MCF 10A (cell line): ENCODE measurements around the gene EXTL1. TPM values are rescaled to one million over a fixed set of nuclear protein-coding genes. Genes with fewer than 3 reads are reported as not detected.

Source experiments
- BruUV-seq: library from RNA; stranded (reverse); fragments of 400-500 nt; replicated peaks from 2 replicates; lab custom pipeline; 2021; lab: Mats Ljungman, UMichigan
- CTCF ChIA-PET: fragments of 300-600 bp; sonication (Branson Sonifier 250); formaldehyde crosslinking; extraction: SDS; loops from one replicate; lab custom pipeline; 2021; ENCODE audit warnings: antibody characterized with exemption, inconsistent platforms; lab: Yijun Ruan, JAX
- POLR2A ChIA-PET: fragments of 300-600, 350-650 bp; sonication (Branson Sonifier 250); formaldehyde crosslinking; extraction: SDS; loops from one replicate; lab custom pipeline; 2020; ENCODE audit warnings: antibody characterized with exemption, inconsistent platforms; lab: Yijun Ruan, JAX
- DNase-seq: peaks from one replicate; pipeline ENCODE4 v3.0.0-alpha.2; 2018; ENCODE audit not compliant: unreplicated experiment
- H3K27ac Mint-ChIP-seq: one replicate; pipeline ENCODE4 v1.8.0; 2022; ENCODE audit warnings: mild to moderate bottlenecking, low read depth, mixed read lengths; ENCODE audit not compliant: unreplicated experiment
- H3K27me3 Mint-ChIP-seq: one replicate; pipeline ENCODE4 v1.8.0; 2022; ENCODE audit warnings: mixed read lengths; ENCODE audit not compliant: insufficient read depth, unreplicated experiment
- H3K36me3 Mint-ChIP-seq: one replicate; pipeline ENCODE4 v1.8.0; 2022; ENCODE audit warnings: mild to moderate bottlenecking, moderate library complexity, mixed read lengths; ENCODE audit not compliant: insufficient read depth, unreplicated experiment
- H3K4me1 Mint-ChIP-seq: one replicate; pipeline ENCODE4 v1.8.0; 2022; ENCODE audit warnings: mixed read lengths; ENCODE audit not compliant: insufficient read depth, unreplicated experiment
- H3K4me3 Mint-ChIP-seq: one replicate; pipeline ENCODE4 v1.8.0; 2022; ENCODE audit warnings: mild to moderate bottlenecking, moderate library complexity, mixed read lengths; ENCODE audit not compliant: unreplicated experiment
- H3K9me3 Mint-ChIP-seq: one replicate; pipeline ENCODE4 v1.8.0; 2022; ENCODE audit warnings: mixed read lengths; ENCODE audit not compliant: unreplicated experiment
- CTCF ChIP-seq: fragments of 200-600 bp; IDR thresholded peaks from one replicate; pipeline ENCODE4 v1.8.0; 2022; ENCODE audit warnings: antibody characterized with exemption, mild to moderate bottlenecking; ENCODE audit not compliant: unreplicated experiment
- intact Hi-C: fragments of 100-400 bp; cut with micrococcal nuclease; formaldehyde crosslinking; loops from 2 replicates; pipeline ENCODE4 v1.14.1; 2022
- total RNA-seq: library from RNA; stranded (reverse); gene quantifications from 2 replicates; pipeline ENCODE4 v1.2.3, GENCODE V29; 2022

EXTL1 gene
- total RNA-seq, 1 experiment from 2014 or later = not detected

DNA sequence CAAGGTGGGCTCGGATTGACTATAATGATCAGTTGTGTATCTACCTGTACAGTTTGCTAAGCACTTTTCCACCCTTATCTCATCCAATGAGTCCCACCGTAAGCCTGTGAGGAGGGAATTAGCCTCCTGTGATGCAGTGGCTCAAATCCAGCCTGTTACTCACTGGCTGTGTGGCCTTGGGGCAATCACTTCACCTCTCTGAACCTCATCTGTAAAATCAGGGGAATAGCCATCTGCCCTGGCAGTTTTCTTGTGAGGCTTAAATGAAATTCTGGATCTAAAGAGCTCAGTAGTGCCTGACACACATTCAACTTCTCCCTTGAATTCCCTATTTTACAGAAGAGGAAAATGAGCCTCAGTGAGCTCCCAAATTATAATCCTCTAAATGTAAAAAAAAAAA is 7.4 kb upstream of the EXTL1 start:
- Mint-ChIP-seq H3K4me3 (no peak overlapping the region), H3K36me3 (no peaks in the 10 kb centered on the region), H3K27me3 (no peaks in the 10 kb centered on the region), H3K4me1 (no peaks in the 10 kb centered on the region), H3K9me3 (no peaks in the 10 kb centered on the region), H3K27ac (no peak overlapping the region)
- POLR2A ChIA-PET = interaction anchor here (0.6 kb wide), 1 partner anchor 22 kb away, joined by 3 read pairs; no protein-coding TSS in a partner anchor
- no TSS peak for BruUV-seq
- no peak for TF ChIP-seq CTCF
- intact Hi-C loops = no loop called here
- CTCF ChIA-PET = interaction anchor here (0.6 to 1.0 kb wide), 3 partner anchors 9 to 118 kb away, joined by 3 to 4 read pairs (median 3); no protein-coding TSS in a partner anchor
- DNase-seq = no peak

- ChIA-PET POLR2A (no interaction called here), CTCF (interaction anchor here (0.6 kb wide), 1 partner anchor 474 kb away, joined by 5 read pairs; no protein-coding TSS in a partner anchor)
- no peak for TF ChIP-seq CTCF
- no peaks in the 10 kb centered on the region for H3K4me1 Mint-ChIP-seq
- H3K9me3 Mint-ChIP-seq = no peaks in the 10 kb centered on the region
- intact Hi-C loops = no loop called here
- DNase-seq = peak; percentile 82
- H3K36me3 Mint-ChIP-seq = no peaks in the 10 kb centered on the region
- BruUV-seq = no TSS peak
- H3K27ac Mint-ChIP-seq = no peak overlapping the region
- H3K4me3 Mint-ChIP-seq = no peak overlapping the region
- no peaks in the 10 kb centered on the region for H3K27me3 Mint-ChIP-seq
Measured at GRCh38 chr1:26015358-26015757, 6.2 kb upstream of the EXTL1 start.

DNA sequence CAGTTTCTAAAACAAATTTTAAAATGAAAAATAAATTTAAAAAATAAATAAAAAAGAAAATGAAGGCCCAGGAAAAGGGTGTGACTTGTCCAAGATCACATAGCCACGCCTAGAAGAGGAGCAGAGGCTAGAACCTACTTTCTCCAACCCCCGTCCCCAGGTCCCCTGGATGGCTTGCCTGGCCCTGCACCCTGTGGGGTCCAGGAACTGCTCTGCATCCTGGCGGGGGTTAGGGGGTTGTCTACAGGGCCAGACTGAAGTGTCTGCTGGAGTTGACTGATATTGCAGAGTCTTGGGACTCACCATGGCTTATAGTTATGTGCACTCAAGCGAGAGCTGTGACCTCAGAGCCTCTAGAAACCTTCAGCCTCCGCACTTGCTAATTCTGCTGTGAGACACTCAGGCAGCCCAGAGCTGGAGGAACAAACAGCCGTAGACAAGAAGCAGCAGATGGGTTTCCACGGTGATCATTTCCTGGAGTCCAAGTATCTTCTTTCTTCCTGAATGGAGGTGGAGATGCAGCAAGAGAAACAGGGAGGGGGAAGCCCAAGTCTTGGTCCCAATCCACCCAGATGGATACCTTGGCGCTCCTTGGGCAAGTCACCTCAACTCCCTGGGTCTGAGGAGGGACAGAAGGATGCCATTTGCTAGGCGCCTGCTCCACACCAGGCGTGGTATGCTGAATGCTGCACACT is 5.2 kb upstream of the EXTL1 start:
- BruUV-seq = no TSS peak
- no peak for DNase-seq
- no peaks in the 10 kb centered on the region for H3K36me3 Mint-ChIP-seq
- H3K27me3 Mint-ChIP-seq = no peaks in the 10 kb centered on the region
- H3K9me3 Mint-ChIP-seq = no peaks in the 10 kb centered on the region
- POLR2A ChIA-PET = no interaction called here
- intact Hi-C loops = no loop called here
- CTCF ChIA-PET = interaction anchor here (0.7 kb wide), 1 partner anchor 66 kb away, joined by 3 read pairs; no protein-coding TSS in a partner anchor
- TF ChIP-seq CTCF = no peak
- H3K4me3 Mint-ChIP-seq = no peak overlapping the region
- H3K27ac Mint-ChIP-seq = no peak overlapping the region
- no peaks in the 10 kb centered on the region for H3K4me1 Mint-ChIP-seq

DNA sequence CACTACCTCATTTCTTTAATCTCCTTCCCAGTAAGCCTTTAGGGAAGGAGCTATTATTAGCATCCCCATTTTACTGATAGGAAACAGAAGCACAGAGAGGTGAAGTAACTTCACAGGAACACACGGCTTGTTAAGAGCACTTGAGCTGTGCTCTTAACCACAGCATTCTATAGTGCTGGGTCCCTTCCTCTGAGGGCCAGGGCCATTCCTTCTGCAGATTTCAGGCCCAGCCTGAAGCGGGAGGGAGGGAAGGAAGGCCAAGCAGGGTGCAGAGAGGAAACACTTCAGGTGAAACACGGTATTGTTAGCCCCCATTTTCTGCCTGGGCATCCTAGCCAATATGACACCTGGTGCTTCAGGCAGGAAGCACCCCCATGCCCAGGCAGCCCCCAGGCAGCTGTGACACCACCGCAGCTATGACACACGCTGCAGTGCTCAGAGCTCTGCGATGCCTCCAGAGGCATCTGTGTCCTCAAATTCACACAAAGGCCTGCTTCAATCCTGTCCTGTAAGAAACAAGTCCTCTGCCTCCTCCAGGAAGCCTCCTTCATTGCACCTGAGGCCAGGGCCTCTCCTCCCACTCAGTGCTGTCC is 4.5 kb upstream of the EXTL1 start:
- Mint-ChIP-seq H3K27ac (no peak overlapping the region), H3K4me1 (no peaks in the 10 kb centered on the region), H3K4me3 (no peak overlapping the region)

More for the DNA sequence above, 4.5 kb upstream of the EXTL1 start:
- Mint-ChIP-seq H3K27me3 (no peaks in the 10 kb centered on the region), H3K9me3 (no peaks in the 10 kb centered on the region), H3K36me3 (no peaks in the 10 kb centered on the region)
- no peak for TF ChIP-seq CTCF
- no peak for DNase-seq
- ChIA-PET POLR2A (no interaction called here), CTCF (interaction anchor here (0.7 kb wide), 1 partner anchor 66 kb away, joined by 3 read pairs; no protein-coding TSS in a partner anchor)
- no TSS peak for BruUV-seq
- intact Hi-C loops = no loop called here
